ENCODE measurements around the gene LLGL2. TPM values are rescaled to one million over a fixed set of nuclear protein-coding genes. Genes with fewer than 3 reads are reported as not detected.
"Not testable (repeated sequence)": the region's sequence is repeated elsewhere in the genome, so short reads cannot be mapped to it uniquely, and the experiment has no call there.

The LLGL2 gene
- total RNA-seq, 1 donor from 2014 or later = 0.82 TPM

DNA sequence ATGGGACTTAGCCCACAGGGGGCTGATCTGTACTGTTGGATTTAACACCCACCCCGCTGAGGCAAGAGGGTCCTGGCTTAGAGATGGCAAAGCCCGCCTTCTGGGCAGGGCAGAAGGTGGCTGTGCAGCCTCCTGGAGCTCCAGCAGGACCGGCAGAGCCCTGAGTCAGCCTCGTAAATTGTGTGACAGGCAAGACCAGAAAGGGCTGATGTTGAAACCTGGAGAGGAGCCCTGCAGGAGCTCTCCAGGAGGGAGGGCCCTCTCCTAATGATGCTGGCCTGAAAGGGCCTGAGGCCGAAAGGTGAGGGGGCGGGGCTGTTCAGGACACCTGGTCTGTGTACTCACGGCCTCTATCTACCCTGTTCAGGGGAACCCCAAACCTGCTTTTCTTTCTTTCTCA is 39.6 kb downstream of the LLGL2 start:
- FAIRE-seq (no peak), DNase-seq (ENCODE audit: low spot score in 2 of 2) (no peak)

DNA sequence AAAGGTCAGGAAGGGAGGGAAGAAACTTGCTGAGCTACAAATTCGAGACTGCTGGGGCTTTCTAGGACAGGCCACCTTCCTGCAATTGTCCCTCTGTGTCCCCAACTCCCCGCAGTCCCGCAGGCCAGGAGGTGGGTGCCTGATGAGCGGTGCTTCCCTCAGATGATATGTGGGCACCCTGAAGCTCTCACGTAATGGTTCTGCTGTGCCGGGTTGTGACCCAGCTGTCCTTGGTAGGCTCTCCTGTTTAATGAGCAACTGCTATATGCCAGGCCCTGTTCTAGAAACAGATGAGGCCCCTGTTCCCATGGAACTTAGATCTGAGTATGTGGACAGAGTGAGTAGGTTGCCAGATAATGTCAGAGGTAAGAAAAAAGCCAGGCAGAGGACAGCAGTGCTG is 40.1 kb downstream of the LLGL2 start:
- no peak for FAIRE-seq

GRCh38 chr17:75566416-75566815 is 40.9 kb downstream of the LLGL2 start:
- FAIRE-seq = no peak
- DNase-seq (ENCODE audit: low spot score in 2 of 2) = no peak

More for the DNA sequence above, 40.1 kb downstream of the LLGL2 start:
- no peak for DNase-seq (ENCODE audit: low spot score in 2 of 2)

DNA sequence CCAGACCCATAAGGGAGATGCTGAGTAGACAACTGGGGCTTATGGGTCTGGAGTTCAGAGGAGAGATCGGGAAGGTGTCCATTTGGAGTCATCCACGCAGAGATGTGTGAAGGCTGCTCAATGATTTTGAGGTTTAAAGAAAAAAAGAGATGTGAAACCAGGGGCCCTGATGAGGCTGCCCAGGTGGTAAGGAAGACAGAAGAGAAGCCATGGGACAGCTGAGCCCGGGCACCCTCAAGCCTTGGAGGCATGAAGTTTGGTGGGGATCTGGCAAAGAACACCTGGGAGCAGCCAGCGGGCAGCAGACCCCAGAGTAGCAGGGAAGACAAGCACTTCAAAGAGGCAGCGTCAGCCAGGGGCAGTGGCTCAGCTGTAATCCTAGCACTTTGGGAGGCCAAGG is 41.3 kb downstream of the LLGL2 start:
- no peak for FAIRE-seq
- no peak for DNase-seq (ENCODE audit: low spot score in 2 of 2)

DNA sequence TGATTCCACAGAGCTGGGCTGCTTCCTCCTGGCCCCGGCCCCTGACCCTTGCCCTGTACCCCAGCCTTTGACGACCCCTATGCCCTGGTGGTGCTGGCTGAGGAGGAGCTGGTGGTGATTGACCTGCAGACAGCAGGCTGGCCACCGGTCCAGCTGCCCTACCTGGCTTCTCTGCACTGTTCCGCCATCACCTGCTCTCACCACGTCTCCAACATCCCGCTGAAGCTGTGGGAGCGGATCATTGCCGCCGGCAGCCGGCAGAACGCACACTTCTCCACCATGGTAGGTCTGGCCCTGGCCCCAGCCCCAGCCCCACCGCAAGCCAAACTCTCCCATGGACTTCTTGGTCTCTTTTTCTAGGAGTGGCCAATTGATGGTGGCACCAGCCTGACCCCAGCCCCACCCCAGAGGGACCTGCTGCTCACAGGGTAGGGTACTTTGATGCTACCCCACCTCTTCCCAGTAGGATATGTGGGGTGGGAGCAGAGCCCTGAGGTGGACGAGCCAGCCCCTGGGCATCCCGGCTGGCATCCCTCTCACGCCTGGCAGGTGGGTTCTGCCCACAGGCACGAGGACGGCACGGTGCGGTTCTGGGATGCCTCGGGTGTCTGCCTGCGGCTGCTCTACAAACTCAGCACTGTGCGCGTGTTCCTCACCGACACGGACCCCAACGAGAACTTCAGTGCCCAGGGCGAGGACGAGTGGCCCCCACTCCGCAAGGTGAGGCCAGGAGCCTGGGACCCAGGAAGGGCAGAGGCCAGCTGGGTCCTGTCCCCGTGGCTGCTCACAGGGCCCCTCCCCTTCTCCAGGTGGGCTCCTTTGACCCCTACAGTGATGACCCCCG is 43.1 kb downstream of the LLGL2 start:
- DNase-seq (ENCODE audit: low spot score in 2 of 2) (no peak), FAIRE-seq (no peak)

- FAIRE-seq = no peak
- no peak for DNase-seq (ENCODE audit: low spot score in 2 of 2)
These were observed 44.7 kb downstream of the LLGL2 start for GRCh38 chr17:75570034-75570676.

GRCh38 chr17:75570772-75571171 is 45.3 kb downstream of the LLGL2 start:
- FAIRE-seq (no peak), DNase-seq (ENCODE audit: low spot score in 2 of 2) (no peak)

- DNase-seq (ENCODE audit: low spot score in 2 of 2) = peak; percentile 54 to 56
- no peak for FAIRE-seq
These were observed 45.8 kb downstream of the LLGL2 start for GRCh38 chr17:75571197-75571884.

DNA sequence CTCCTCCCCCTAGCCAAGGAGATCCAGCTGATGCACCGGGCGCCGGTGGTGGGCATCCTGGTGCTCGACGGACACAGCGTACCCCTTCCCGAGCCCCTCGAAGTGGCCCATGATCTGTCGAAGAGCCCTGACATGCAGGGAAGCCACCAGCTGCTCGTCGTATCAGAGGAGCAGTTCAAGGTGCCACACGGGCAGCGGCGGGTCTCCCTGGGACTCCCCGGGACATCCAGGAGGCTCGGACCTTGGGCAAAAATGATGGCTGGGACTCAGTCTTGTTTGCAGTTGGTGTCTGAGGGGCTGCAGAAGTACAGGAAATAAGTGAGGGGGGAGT is 46.4 kb downstream of the LLGL2 start:
- DNase-seq (ENCODE audit: low spot score in 2 of 2) (no peak), FAIRE-seq (no peak)

DNA sequence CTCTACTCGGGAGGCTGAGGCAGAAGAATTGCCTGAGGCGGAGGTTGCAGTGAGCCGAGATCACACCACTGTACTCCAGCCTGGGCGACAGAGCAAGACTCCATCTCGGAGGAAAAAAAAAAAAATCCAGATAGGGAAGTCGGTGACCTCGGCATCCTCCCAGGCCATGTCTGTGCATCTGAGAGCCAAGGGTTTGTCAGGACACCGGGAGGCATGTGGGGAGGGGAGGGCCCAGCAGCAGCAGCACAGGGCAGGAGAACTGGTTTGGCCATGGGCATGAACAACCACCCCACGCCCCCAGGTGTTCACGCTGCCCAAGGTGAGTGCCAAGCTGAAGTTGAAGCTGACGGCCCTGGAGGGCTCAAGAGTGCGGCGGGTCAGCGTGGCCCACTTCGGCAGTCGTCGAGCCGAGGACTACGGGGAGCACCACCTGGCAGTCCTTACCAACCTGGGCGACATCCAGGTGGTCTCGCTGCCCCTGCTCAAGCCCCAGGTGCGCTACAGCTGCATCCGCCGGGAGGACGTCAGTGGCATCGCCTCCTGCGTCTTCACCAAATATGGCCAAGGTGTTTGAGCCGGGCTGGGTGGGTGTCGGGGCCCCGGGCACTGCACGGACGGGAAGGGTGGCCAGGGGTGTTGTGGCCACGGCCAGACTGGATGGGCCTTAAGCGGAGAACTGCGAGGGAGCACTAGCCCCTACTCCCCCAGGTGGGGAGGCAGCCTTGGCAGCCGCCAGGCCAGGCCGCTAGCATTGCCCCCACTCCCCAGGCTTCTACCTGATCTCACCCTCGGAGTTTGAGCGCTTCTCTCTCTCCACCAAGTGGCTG is 47.4 kb downstream of the LLGL2 start:
- FAIRE-seq = no peak

GRCh38 chr17:75573540-75573957 is 48.1 kb downstream of the LLGL2 start:
- no peak for FAIRE-seq
- no peak for DNase-seq (ENCODE audit: low spot score in 2 of 2)

More for the DNA sequence above, 47.4 kb downstream of the LLGL2 start:
- DNase-seq (ENCODE audit: low spot score in 2 of 2) = no peak

GRCh38 chr17:75573994-75574393 is 48.5 kb downstream of the LLGL2 start:
- no peak for FAIRE-seq
- DNase-seq (ENCODE audit: low spot score in 2 of 2) = no peak

DNA sequence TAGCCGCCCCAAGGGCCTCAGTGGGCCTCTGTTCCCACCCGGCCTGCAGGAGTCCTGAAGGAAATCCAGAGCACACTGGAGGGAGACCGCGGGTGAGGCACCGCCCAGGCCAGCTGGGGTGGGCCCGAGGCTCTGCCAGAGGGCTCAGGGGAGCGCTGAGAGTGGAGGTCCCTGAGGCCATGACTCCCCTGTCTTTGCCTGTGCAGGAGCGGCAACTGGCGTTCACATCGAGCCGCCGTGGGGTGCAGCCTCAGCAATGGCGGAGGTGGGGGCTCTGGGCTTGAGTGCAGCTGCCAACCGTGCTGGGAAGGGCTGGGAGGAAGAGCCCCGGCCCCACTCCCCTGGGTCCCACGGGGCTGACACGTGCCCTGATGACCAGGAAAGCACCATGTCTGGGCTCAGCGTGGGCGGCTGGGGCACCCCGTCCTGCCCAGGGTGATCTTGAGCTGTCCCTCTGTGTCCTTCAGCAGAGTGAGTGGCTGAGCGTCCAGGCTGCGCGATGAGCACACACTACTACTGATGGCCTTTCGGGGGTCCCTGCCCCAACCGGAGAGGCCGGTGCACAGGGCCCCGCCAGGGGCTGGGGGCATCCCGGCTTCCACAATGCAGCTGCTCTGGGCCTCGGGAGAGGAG is 49.0 kb downstream of the LLGL2 start:
- FAIRE-seq (no peak), DNase-seq (ENCODE audit: low spot score in 2 of 2) (no peak)

DNA sequence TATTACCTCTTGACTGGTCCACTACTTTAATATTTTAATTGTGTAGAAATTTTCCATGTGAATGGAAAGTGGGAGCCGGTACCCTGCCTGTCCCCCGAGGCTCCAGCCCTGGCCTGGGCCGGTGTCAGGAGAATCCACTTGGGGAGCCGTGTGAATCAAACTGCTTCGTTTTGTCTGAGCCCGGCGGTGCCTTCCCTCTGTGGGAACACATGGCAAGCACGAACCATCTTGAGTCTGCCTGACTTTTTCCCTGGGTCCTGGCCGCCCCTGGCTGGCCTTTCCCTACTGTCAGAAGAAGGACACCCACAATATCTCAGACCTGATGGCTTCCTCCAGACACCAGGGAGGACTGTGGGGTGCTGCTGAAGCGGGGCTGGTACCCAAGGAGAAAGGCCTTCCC is 49.7 kb downstream of the LLGL2 start:
- DNase-seq (ENCODE audit: low spot score in 2 of 2) (no peak), FAIRE-seq (no peak)

- FAIRE-seq (no peak), DNase-seq (ENCODE audit: low spot score in 2 of 2) (no peak)
These were observed 50.2 kb downstream of the LLGL2 start for GRCh38 chr17:75575728-75576127.

- DNase-seq (ENCODE audit: low spot score in 2 of 2) (no peak), FAIRE-seq (no peak)
These were observed 51.2 kb downstream of the LLGL2 start for GRCh38 chr17:75576661-75577060.

- not testable (repeated sequence) for DNase-seq (ENCODE audit: low spot score in 2 of 2); FAIRE-seq
These were observed 55.7 kb downstream of the LLGL2 start for GRCh38 chr17:75581121-75581725.

- DNase-seq (ENCODE audit: low spot score in 2 of 2); FAIRE-seq: not testable (repeated sequence)
These were observed 57.7 kb downstream of the LLGL2 start for GRCh38 chr17:75583197-75583596.

GRCh38 chr17:75584849-75585175 is 59.3 kb downstream of the LLGL2 start:
- DNase-seq (ENCODE audit: low spot score in 2 of 2) = no peak
- no peak for FAIRE-seq
